HG02571 (cell line): Measurements from ENCODE around the gene AUTS2.

Source experiments
- ATAC-seq: cut with Tn5 transposase; IDR thresholded peaks from one replicate; pipeline ENCODE4 v1.9.1; 2021; ENCODE audit warnings: mild to moderate bottlenecking, moderate library complexity; ENCODE audit not compliant: unreplicated experiment

Gene AUTS2

DNA sequence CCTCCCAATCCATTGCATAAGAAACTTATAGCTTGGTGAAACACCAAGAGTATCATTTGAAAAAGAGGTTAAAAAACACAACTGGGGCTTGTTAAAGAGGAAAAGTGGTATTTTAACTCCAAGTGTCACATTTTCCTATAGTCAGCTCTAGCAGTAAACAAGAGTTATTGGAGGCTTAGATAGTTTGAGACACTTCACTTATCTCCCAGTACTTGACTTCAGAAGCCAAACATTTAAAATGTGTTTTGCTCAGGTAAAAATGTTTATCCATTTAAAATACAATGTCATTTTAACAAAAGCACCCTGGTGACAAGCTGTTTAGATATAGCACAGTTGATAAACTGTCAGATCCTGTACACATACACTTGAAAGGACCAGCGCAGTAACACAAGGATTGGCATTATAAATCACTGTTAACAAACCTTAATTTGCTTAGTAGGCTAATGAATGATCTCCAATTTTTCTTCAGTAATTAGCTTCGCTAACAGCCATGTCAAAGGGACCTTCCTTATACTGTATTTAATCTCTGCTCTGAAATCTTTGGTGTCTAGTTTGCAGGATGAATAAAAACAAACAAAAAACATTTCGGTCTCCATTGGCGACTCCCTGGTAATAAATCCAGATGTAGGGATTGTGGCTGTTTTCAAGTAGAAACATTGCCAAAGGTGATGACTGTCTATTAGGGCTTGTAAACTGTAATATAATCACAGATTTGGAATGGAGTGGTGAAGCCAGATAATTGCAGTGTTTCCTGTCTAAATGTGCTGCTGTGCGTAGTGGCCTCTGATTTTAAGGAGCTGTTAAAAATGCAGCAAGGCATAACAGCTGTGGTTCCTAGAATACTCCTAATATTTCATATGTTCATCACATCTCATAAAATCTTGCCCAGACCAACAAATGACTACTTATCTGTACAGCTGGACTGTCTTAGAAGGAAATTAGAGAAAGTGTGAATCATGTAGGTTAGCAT is 545.1 kb downstream of the AUTS2 start:
- no peak for ATAC-seq

DNA sequence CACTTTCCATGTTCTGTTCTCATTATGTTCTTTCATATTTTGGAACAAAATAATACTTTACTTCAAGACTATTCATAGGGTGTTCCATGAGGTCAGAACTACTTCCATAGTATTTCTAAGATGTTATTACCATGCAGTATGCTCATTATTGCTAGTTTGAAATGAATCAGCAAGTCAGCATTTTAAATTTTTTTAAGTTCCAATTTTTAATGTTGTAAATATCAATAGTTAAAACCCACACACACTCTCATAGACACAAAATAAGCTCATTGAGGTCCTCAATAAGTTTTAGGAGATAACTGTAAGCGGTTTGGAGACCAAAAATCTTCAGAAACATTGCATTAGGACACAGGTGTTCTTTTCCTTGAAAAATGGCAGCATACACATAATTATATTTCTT is 550.7 kb downstream of the AUTS2 start:
- ATAC-seq: no peak

DNA sequence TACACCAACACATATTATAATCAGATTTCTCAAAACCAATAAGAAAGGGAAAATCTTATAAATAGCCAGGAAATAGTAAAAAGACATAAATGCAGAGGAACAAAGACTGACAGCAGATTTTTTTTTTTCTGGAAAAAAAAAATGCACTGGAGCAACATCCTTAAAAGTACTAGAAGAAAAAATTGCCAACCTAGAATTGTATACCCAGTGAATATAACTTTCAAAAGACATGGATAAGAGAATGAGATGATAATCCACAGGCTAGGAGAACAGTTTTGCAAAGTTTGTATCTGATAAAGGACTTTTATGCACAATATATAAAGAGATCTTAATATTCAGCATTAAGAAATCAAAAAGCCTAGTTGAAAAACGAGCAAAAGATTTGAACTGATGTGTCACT is 554.0 kb downstream of the AUTS2 start:
- ATAC-seq: no peak

DNA sequence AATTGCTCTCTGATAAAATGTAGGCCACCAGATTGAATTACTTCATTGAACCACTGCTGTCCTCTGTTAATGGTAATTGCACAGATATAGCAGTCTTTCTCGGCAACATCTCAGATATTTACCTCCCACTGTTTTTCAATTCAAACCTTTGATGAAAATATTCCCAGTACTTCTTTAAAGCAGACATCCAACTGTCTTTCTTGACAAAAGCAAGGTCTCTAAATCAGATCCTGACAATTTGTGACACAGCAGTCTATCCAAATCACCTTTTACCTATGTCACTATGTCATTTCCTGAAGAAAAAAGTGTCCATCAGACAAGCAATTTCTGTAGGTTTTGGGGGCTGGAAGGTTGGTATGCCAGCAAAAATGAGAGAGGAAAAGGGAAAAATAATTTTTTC is 555.7 kb downstream of the AUTS2 start:
- no peak for ATAC-seq

DNA sequence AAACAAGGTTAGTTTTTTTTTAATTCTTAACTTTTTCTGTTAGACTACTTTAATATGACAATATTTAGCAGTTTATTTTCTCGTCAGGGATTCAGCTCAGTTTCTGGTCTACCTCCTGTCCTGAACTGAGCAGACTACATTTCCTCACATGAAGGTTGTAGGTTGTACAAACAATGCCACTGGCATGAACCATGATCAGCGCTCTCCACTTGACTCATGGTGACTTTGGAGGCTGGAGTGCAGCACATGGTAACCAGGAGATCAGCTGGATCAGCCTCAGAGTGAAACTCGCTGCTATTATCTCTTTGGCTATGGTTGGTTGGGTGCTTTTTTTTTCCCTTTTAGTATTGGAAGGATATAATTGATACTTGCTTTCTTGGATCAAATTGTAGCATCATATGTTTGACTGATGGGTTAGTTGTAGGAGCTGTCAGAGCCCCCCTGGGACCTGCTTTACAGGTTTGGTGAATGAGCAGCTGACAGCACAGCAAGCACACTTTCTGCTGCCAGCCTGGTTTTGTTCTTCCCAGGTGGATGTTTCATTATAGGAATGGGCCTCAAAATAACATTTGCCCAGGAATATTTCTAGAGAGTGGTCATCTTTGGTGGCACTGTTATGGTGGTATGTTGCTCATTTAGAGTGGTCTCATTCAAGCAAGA is 556.4 kb downstream of the AUTS2 start:
- ATAC-seq: no peak

DNA sequence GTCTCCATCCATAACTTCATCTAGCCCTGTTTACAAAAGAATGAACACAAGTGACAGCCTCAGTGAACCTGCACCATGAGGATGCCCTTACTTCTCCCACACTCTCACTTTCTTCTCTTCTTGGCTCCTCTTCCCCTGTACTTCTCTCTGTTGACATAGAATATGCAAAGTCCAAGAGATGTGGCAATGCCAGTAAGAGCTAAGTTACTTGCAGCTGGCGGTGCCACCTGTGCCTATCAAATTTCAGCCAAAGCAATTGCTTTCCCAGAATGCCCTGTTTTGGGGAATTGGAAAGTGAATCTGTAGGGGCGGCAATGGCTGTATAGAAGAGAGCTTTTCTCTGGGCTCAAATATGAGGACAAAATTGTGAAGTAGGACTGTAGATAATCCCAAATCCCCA is 557.8 kb downstream of the AUTS2 start:
- no peak for ATAC-seq

DNA sequence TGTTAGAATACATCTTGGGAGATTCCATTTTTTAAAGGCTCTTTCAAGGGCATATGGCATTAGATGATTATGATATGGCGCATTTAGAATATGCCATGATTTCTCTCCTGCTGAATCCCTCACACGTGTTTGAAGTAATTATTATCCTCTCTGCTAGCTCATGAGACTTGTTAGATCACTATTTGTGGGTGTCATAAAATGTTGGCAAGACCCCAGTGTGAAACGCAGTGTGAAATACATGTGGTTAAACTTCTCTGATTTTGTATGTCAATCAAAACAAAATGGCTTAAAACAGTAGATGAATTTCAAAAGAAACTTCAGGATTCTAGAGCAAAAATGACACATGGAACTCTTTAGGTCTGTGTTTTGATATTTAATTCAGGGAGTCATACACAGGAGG is 560.8 kb downstream of the AUTS2 start:
- ATAC-seq: no peak

DNA sequence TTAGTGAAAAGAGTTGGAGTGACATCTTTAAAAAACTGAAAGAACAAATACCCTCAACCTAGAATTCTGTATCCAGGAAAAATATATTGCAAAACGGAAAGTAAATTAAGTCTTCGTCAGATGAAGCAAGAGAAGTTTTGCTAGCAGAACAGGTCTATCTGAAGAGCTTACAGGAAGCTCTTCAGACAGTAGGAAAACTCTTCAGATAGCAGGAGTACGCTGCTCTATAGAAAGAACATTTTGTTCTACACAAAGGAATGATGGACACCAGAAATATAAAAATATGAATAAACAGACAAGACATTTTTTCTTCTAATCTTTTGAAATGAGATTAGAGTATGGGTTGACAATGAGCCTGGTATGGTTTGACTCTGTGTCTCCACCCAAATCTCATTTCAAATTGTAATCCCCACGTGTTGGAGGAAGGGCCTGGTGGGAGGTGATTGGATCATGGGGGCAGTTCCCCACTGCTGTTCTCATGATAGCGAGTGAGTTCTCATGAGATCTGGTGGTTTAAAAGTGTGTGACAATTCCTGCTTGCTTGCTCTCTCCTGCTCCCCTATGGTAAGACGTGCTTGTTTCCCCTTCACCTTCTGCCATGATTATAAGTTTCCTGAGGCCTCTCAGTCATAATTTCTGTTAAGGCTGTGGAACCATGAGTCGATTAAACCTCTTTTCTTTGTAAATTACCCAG is 567.3 kb downstream of the AUTS2 start:
- no peak for ATAC-seq

DNA sequence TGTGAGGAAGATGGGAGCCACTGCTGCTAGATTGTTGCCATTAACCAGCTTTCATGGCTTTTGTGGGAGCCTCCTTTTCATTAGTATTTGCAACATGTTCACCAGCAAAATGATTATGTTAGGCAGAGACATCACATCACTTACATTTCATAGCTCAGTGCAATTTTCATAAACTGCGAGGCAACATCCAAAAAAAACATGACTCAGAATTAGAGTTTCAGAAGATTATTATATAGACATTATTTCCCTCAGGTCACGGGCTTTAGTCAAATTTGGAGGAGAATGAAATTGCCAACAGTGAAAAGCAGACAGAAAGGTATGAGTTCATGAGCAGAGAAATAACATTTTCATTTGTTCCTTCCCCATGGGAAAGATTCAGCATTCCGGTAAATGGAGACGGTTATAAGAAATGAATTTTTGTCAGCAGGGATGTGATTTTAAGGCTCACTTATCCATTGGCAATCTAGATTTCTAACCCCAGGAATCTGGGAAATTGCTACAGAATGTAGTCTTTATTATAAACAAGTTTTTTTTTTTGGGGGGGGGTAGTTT is 573.2 kb downstream of the AUTS2 start:
- no peak for ATAC-seq

DNA sequence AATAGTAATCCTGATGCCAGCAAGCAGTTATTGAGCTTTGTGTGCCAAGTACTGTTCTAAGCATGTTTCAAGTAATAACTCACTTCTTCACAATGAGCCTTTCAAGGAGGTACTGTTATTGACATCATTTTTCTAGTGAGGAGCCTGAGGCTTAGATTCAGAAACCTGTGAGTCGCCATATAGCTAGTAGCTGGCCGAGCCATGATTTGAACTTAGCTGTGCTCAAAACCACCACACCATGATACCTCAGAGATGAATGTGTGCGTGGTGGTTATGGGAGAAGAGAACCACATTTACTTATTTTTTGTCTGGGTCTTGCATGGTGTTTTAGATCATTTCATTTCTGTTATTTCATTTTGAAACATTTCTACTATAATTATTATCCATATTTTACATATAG is 578.9 kb downstream of the AUTS2 start:
- no peak for ATAC-seq

DNA sequence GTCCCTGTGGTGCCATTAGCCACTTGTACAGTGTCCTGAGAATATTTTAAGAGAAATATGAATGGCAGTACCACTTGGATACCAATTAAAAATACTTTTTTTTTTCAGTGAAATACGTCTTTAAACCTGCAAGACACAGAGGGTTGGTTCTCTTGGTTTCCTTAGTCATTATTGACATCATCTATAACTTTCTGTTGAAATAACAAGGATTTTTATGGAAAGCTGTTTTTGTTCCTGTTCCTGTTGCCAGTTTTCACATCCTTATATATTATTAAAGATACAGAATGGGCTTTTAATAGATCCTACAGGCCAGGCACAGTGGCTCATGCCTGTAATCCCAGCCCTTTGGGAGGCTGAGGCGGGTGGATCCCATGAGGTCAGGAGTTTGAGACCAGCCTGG is 579.9 kb downstream of the AUTS2 start:
- ATAC-seq: no peak

DNA sequence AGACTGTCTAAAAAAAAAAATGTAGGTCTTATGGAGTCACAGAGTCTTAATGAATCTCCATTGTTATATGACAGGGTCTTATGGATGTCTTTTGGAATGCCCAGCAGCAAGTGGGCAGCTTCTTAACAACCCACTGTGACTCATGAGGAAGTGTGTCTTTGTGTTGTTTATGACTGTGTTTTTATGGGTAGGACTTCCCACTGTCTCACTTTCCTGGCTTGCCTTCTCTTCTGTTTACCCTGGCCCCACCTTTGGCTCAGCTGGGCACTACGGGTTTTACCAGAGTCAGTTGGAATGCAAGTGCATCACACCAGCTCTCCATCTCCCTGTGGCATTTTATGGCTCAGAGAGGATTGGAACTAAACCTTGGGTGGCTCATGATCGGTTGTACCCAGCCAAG is 580.5 kb downstream of the AUTS2 start:
- no peak for ATAC-seq

DNA sequence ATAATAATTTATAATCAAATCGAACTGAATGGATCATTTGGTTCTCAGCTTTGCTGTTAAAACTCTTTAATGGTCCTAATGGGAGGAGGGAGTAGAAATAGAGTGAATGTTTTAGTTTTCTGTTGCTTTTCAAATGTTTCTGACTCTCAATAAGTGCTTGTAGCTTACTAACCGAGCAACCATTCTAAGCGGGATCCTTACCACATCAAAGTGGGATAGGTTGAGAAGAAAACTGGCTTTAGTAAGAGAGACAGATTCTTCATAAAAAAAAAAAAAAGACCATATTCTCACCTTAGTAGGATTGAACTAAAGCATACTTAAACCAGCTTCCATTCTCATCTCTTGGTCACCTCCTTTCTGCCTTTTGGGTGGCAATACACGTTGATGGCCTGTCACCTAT is 584.2 kb downstream of the AUTS2 start:
- ATAC-seq: no peak

DNA sequence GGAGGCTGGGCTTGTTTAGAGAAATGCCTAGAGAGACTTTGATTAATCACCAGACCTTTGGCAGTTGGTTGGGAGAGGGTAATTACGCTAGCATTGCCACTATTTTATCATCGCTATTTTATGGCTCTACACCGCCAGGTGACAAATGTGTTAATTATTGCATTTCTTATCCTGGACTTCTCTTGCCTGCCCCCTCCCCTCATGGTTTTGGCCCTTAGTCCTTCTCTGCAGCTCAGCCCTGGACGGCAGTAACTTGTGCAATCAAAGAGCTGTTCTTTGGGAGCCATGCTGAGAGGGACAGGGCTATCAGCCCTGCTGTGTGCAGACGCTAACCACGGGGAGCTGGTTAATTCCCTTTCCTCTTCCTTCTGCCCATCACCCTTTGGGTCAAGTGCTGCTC is 585.0 kb downstream of the AUTS2 start:
- ATAC-seq: no peak

DNA sequence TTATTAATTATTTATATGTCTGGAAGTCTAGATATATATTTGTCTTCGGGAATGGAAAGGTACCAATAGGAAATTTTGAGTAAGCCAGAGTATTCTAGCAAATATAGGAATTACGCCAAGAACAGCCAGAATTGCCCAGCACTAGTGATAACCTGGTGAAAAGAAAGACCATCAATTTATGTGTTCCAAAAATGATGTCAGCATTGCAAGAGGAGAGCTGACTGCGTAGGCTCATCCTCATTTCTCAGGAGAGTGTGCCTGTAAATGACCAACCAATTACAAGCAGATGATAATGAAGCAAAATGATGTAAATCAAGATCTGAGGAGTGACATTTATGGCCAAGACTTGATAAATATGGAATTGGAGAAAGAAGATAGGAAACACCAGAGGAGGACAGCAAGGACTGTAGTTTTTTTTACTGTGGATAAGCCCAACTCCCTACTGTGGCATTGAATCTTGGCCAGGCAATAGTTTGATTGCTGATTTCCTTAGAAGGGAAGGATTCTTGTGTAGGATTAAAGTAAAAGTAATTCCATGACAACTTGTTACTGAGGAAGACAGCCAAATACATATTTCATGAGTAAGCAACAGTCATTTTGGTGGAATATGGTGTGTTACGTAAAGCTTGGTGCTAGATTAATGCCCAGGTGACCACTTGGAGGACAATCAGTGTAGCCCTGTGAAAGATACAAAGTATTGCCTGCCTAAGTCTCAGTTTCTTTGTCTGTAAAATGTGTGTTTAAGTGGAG is 590.8 kb downstream of the AUTS2 start:
- ATAC-seq: no peak

DNA sequence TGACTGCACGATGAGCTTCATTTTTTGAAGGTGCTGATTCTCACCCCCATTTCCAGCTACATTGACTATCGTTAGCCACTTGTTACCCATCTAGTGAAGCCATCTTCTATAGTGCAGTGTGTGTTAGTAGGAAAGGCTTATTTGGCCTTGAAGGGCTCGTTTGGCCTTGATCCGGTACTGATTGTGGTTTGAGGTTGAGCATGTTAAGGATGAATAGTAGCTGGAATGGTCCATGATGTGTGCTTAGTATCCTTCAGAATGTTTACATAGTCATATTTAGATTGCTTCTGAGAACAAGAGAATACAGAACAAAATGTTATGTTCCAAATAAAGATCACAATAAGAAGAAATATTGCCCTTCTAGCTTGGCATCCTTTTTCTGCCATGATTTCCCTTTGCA is 591.5 kb downstream of the AUTS2 start:
- no peak for ATAC-seq

DNA sequence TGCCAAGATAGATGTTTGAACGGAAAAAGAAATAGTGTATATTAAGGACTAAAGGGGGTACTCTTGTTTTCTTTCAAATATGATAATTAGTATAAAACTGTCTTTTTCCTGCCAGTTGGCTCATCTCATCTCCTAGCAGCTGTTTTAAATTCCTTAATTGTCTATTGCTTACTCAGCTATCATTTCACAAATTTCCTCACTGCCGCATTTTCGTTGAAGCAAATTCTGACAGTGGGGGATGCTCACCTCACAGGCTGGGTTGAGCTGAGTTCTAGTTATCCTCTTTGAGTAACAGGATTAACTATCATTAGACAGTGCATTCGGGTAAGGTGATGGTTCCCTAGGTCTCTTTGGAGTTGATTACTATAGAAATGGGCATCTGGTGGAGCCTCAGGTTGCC is 592.0 kb downstream of the AUTS2 start:
- ATAC-seq: no peak

DNA sequence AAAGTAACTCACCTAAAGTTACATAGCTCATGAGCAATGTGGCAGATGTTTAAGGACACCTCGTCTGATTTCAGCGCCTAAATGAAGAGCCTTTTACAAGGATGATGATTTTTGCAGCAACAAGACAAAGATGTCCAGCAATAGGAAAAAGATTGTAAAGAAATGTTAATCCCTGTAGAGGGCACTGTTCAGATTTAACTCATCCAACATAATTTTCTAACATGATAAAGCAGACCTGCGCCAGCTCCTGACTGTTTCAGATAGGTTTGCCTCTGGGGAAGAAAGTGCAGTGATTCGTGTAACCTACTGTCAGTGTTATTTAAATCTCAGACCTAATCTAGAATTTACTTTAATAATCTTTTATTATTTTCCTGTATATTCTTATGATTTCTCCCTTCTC is 595.2 kb downstream of the AUTS2 start:
- ATAC-seq: no peak

DNA sequence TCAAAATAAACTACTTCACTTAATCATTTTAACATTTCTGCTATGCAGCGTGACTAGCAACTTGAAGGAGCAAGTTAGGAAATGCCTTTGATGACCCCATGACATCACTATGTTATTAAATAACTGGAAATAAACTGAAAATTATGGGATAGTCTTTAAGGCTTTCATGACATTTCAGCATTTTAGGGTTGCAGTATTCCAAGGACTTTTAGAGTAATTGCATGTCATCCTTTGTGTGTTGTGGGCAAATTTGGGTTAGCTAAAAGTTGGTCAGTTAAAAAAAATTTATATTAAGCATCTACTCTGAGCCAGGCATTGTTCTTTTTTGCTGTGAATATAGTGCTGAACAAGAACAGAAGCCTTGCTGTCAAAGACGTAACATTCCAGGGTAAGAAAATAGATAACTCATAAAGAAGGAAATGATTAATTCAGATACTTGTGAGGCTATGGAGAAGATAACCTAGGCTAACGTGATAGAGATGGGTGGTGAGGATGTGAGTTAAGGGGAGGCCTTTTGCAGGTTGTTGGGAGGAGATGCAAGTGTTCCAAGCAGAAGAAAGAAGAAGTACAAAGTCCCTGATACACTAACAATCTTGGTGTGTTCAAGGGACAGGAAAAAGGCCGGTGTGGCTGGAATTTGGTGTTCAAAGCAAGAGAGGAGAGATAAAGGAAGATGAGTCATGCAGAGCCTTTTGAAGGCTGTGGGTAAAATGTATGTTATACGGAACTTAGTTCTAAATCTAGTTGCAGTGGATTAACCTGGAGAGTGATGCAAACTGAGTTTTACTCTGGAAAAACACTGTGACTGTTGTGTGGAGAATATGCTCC is 610.2 kb downstream of the AUTS2 start:
- no peak for ATAC-seq
